ENCODE results near the gene CLRN2. TPM values are rescaled to one million over a fixed set of nuclear protein-coding genes. Genes with fewer than 3 reads are reported as not detected.

Gene CLRN2
- total RNA-seq, 1 donor from 2014 or later, result not detected

DNA sequence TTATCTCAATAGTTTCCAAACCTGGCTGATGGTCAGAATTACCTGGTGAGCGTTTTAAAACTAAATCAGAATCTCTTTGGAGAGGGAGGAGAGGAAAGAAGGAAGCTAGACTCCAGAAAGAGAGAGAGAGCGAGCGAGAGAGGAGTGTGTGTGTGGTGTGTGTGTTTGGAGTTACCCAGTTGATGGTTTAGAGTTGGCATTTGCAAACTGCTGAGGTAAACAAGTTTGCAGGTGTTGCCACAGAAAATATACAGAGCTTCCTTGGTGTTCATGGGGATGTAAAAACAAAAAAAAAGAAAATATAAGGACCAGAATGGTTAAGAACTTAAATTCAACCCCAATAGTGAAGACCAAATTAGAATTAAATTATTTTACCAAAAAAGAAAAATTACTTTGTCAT, 35.6 kb downstream of the CLRN2 start:
- Mint-ChIP-seq H3K4me1 (ENCODE audit: low read depth, unreplicated experiment) (peaks cover 3% of the 10 kb centered on the region), H3K27ac (ENCODE audit: unreplicated experiment) (no peak overlapping the region)
- TF ChIP-seq, protein P1, sequence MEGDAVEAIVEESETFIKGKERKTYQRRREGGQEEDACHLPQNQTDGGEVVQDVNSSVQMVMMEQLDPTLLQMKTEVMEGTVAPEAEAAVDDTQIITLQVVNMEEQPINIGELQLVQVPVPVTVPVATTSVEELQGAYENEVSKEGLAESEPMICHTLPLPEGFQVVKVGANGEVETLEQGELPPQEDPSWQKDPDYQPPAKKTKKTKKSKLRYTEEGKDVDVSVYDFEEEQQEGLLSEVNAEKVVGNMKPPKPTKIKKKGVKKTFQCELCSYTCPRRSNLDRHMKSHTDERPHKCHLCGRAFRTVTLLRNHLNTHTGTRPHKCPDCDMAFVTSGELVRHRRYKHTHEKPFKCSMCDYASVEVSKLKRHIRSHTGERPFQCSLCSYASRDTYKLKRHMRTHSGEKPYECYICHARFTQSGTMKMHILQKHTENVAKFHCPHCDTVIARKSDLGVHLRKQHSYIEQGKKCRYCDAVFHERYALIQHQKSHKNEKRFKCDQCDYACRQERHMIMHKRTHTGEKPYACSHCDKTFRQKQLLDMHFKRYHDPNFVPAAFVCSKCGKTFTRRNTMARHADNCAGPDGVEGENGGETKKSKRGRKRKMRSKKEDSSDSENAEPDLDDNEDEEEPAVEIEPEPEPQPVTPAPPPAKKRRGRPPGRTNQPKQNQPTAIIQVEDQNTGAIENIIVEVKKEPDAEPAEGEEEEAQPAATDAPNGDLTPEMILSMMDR (IDR thresholded peaks at IDR 0.05; ENCODE audit: partially characterized antibody, unreplicated experiment), result no peak

DNA sequence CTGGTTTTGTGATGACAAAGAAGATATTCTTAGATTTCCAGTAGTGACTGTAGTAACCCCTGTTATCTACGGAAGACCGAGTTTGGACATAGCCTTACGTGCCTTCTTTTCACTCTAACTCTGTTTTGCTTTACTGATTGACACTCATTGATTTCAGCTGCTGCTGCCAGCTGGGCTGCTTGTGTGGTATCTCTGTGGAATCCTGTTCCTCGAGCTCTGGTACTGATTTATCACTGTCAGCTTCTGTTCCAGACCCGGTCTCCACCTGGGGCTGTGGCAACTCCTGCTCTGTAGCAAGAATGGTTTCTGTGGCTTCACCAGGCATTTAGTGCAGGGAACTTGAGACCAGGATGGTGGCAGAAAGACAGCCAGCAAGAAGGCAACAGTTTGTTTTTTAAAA, 37.5 kb downstream of the CLRN2 start:
- Mint-ChIP-seq H3K4me3 (ENCODE audit: unreplicated experiment) (no peak overlapping the region), H3K36me3 (ENCODE audit: unreplicated experiment) (no peaks in the 10 kb centered on the region), H3K27me3 (ENCODE audit: unreplicated experiment) (no peaks in the 10 kb centered on the region), H3K9me3 (ENCODE audit: unreplicated experiment) (peaks cover 2% of the 10 kb centered on the region), H3K4me1 (ENCODE audit: low read depth, unreplicated experiment) (no peaks in the 10 kb centered on the region), H3K27ac (ENCODE audit: unreplicated experiment) (no peak overlapping the region)
- TF ChIP-seq, protein P1 (IDR thresholded peaks at IDR 0.05; ENCODE audit: partially characterized antibody, unreplicated experiment), result no peak
- DNase-seq, result no peak

More for the DNA sequence above, 35.6 kb downstream of the CLRN2 start:
- no peak for DNase-seq
- Mint-ChIP-seq H3K9me3 (ENCODE audit: unreplicated experiment) (peaks cover 3% of the 10 kb centered on the region), H3K36me3 (ENCODE audit: unreplicated experiment) (no peaks in the 10 kb centered on the region), H3K27me3 (ENCODE audit: unreplicated experiment) (no peaks in the 10 kb centered on the region), H3K4me3 (ENCODE audit: unreplicated experiment) (no peak overlapping the region)

DNA sequence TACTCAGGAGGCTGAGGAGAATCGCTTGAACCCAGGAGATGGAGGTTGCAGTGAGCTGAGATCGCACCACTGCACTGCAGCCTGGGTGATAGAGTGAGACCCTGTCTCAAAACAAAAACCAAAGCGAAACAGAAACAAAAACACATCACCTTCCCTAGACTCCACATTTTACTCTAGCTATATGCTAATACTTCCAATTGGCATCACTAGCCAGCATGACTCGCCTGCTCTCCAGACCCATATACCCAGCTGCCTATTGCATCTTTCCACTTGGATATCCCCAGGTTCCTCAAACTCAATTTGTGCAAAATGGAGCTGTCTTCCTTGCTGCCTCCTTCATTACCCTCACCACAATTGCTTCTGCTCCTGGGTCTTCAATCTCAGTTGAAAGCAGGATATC, 39.6 kb downstream of the CLRN2 start:
- Mint-ChIP-seq H3K9me3 (ENCODE audit: unreplicated experiment) (peaks cover 2% of the 10 kb centered on the region), H3K4me3 (ENCODE audit: unreplicated experiment) (no peak overlapping the region), H3K36me3 (ENCODE audit: unreplicated experiment) (no peaks in the 10 kb centered on the region), H3K27ac (ENCODE audit: unreplicated experiment) (no peak overlapping the region), H3K4me1 (ENCODE audit: low read depth, unreplicated experiment) (no peaks in the 10 kb centered on the region), H3K27me3 (ENCODE audit: unreplicated experiment) (no peaks in the 10 kb centered on the region)
- no peak for DNase-seq
- TF ChIP-seq, protein P1 (IDR thresholded peaks at IDR 0.05; ENCODE audit: partially characterized antibody, unreplicated experiment), result no peak

GRCh38 chr4:17556498-17556897, 41.5 kb downstream of the CLRN2 start:
- Mint-ChIP-seq H3K36me3 (ENCODE audit: unreplicated experiment) (no peaks in the 10 kb centered on the region), H3K27me3 (ENCODE audit: unreplicated experiment) (no peaks in the 10 kb centered on the region), H3K9me3 (ENCODE audit: unreplicated experiment) (peaks cover 4% of the 10 kb centered on the region), H3K4me3 (ENCODE audit: unreplicated experiment) (no peak overlapping the region), H3K27ac (ENCODE audit: unreplicated experiment) (no peak overlapping the region), H3K4me1 (ENCODE audit: low read depth, unreplicated experiment) (peaks cover 3% of the 10 kb centered on the region)
- TF ChIP-seq, protein P1 (IDR thresholded peaks at IDR 0.05; ENCODE audit: partially characterized antibody, unreplicated experiment), result no peak
- DNase-seq, result no peak

DNA sequence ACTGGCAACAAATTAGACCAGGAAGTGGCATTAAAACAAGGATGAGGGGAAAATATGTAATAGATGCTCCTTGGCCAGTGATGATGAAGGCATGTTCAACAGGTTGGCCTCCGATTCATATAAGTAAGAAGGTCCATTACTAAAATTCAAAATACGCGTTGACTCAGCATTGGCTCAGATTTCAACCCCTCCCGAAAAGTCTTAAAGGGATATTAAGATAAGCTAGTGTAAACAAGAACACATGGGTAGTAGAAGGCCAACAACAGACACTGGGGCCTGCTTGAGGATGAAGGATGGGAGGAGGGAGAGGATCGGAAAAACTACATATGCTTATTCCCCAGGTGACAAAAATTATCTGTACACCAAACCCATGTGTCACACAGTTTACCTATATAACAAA, 42.9 kb downstream of the CLRN2 start:
- no peaks in the 10 kb centered on the region for H3K27me3 Mint-ChIP-seq (ENCODE audit: unreplicated experiment)
- no peak overlapping the region for H3K4me3 Mint-ChIP-seq (ENCODE audit: unreplicated experiment)
- no peak for DNase-seq
- H3K4me1 Mint-ChIP-seq (ENCODE audit: low read depth, unreplicated experiment), result peaks cover 5% of the 10 kb centered on the region
- no peaks in the 10 kb centered on the region for H3K36me3 Mint-ChIP-seq (ENCODE audit: unreplicated experiment)
- H3K27ac Mint-ChIP-seq (ENCODE audit: unreplicated experiment), result no peak overlapping the region
- H3K9me3 Mint-ChIP-seq (ENCODE audit: unreplicated experiment), result peaks cover 4% of the 10 kb centered on the region
- TF ChIP-seq, protein P1 (IDR thresholded peaks at IDR 0.05; ENCODE audit: partially characterized antibody, unreplicated experiment), result no peak
